HG03103 (cell line): Measurements from ENCODE around the gene TAF3.

Source experiments
- ATAC-seq: cut with Tn5 transposase; IDR thresholded peaks from one replicate; pipeline ENCODE4 v1.9.1; 2021; ENCODE audit warnings: low read depth; ENCODE audit not compliant: unreplicated experiment

TAF3 gene

DNA sequence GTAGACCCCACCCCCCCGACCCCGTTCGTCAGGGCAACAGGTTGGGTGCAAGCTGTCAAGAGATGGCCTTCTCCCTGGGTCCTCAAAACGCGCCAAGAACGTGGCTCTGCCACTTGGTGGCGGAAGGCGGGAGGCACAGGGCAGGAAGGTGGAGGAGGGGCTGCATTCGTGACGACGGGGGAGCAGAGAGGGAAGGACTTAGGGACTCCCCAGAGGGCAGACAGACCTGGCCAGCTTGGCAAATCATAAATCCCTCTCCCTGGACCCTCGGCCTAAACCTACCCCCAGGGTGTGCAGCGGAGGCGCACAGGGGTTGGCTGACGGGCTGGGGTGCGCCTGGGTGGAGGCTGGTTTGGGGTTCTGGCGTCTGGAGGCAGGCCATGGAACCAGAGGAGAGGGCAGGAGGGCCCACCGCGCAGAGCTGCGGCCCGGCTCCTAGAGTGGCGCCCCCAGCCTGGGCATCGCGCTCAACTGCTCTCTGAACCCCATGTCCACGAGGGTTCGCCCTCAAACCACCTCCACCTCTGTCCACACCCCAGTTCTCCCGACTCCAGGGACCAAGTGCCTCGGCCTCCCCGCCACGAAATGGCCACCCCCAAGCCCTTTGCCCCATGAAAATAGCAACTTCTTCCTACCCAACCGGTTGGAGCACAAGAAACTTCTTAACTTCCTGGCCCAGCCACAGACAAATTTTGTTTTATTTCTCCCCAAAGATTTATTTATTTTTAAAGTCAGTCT lies 225.4 kb downstream of the TAF3 start:
- ATAC-seq: no peak

DNA sequence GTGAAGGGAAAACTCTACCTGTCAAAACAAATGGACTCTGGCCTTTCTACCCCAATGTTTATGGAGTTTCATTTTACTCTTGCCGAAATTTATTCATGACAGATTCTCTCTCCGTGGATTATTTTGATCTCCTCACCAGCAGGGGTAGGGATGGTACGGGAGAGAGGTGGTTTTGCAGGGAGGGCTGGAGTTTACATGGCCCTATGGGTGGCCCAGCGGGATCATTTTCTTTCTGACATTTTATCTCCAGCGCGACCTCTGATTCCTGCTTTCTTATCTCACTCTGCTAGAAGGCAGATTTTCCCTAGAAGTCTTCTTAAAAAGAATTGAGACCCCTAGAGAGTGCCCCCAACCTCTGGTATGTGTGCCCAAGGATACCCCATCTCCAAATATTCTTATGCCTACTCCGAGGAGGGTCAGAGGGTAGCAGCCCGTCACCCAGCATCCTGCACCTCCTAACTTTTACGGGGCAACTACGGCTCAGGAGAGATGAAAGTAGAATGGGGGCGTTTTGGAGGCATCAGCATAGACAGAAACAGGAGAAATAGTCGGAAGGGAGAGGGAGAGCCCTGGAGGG lies 226.1 kb downstream of the TAF3 start:
- no peak for ATAC-seq

DNA sequence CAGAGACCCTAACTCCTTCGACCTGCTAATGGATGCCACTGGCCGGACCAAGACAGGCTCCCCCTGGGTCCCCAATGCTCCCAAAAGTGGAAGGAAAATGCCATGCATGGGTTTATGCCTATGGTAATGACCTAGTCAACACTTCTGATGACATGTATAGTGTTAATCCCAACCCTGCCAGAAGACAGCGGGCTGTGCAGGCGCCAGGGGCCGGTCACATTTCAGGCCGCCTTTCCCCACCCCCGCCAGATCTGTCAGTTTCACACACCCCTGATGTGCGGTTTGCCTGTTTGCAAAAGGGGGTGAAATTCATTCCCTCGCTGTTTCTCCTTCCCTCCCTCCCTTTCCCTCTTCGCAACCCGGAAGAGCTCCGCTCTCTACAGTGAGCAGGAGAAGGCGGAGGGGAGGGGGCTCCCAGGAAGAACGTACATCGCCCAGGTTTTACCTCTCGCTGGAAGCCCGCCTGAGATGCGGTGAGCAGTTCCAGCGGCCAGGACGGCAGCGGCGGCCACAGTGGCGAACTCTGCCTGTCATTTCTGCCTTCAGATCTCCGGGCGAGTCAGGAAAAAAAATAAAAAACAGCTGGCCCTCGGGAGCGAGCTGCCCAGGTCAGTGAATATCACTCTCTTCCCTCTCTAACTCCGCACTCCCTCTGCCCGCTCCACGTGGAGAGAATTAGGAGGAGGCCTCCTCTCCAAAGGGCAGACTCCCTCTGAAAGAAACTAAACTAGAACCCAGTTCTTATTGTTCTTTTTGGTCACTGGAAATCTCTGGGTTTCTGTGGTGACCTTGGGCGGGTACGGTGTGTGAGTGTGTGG lies 226.8 kb downstream of the TAF3 start:
- ATAC-seq: no peak

DNA sequence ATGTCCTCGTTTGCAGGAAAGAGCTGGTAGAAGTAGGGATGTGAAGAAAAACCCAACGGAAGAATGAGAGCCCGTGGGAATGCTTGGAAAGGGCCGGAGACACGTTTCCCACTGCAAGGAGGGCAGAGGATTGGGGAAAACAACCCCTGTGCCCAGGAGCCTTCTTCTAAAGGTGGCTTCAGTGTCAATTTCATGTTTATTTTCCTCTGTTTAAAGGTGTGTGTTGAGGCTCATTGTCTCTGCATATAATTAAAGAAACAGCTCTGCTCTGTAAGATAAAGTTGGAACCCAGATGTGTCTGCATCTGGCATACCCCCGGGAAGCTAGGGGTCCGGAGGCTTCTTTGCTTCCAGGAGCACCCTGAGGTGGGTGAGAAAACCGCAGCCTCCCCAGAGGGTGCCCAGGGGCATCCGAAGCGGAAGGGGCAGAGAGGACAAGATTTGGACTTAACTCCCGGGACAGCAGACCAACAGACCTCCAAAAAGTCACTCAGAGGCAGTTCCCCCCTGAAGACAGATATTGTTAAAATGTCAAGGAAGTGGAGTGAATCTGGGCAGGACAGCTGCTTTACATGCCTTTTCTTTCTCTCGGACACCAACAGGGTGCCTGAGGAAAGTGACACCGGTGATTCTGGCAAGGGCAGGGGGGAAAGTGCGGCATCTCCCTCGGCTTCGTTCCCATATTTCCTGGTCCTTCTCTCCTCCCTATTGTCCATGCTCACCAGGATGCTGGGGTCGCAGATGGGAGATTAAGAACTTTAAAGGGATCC lies 227.6 kb downstream of the TAF3 start:
- ATAC-seq: no peak

DNA sequence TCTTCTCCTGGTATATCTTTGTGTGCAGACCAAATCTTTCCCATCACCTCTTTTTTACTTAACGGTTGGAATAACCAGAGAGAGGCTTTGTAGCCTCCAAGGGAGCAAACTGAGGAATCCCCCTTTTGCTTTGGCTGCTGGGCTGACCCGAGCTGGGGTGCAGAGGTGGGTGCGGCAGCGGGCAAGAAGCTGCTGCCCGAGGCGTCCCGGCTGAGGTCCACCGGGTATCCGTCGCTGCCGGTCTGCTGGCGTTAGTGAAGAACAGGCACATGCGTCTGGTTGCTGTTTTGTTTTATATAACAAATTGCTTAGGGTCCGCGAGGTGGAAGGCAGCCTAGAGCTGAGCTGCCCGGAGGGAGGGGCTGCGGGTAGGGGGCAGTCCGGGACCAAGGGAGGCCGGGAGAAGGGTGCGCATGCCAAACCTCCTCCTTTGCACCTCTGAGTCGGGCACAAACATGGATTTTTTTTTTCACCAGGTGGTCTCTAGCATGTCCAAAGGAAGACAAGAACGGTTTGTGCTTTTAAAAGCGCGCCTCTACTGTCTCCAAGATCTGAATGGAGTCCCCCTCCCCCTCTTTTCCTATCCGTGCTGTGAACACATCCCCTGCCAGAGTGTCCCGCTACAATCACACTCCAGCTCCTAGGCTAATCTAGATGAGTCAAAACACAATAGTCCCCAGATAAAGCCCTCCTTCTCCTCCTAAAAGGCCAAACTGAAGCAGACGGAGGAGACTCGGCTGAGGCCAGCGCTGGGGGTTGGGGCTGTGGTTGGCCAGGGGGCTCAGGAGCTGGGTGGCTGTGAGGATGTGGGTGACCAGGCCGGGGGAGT lies 229.4 kb downstream of the TAF3 start:
- ATAC-seq: no peak

DNA sequence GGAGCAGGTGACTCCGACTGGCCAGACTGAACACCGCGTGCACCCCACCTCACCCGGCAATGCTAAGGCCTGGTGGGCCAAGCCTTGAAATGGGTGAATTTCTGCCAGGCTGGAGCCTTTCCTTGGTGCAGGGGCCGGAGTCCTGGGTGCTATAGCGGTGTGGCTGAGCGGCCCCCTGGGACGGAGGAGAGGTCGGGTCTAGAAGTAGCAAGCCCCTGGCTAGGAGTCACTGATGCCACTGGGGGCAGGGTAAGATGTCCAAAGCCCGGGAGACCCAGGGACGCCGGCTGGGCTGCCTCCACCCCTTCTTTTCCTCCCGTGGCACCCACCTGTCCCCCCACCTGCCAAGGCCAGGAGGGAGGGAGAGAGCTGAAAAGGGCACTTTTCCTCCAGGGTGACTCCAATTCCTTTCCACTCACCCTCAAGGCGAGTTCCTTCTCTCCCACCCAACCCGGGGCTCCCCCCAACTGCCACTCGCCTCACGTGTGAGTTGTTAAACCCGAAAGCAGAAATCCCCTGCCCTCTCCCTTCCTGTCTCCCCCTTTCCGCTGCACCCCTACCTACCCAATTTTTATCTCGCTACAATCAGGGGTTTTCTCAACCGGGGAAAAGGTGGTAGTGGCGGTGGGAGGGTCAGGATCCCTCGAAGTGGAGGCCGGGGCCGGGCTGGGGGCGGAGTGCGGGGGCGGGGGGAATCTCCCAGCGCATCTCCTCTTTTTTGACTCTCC lies 230.1 kb downstream of the TAF3 start:
- ATAC-seq: no peak

DNA sequence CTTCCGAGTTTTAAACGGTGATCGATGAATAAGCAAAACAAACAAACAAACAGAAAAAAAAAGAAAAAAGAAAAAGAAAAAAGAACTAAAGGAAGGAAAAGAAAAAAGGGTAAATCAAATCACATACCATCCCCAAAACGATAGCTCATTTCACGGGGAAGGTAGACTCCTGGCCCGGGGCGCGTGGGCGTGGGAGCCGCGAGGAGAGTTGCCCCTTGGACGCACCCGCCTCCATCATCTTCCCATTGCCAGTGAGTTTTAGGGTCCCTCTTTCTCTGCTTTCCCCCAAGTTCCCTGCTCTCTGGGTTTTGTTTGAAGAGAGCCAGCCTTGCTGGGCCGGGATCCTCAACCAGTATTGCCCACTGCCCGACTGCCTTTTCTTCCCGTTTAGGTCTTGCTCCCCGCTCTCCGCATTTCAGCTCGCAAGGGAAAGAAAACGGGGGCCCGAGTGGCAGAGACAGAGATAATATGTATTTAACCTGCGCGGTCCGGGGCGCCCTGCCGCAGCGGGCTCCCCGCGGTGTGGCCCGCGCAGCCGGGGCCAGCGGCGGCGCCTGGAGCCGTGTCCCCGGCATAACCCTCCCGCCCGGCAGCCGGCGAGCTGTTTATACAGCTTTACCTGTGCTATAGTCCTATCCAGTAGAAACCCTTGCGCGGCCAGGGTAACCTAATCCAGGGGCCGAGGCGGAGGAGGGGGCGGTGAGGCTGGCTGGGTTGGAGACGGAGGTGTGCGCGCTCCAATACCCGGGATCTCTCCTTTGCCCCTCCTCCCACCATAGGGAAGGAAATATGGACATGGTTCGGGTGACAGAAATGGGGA lies 230.9 kb downstream of the TAF3 start:
- no peak for ATAC-seq

DNA sequence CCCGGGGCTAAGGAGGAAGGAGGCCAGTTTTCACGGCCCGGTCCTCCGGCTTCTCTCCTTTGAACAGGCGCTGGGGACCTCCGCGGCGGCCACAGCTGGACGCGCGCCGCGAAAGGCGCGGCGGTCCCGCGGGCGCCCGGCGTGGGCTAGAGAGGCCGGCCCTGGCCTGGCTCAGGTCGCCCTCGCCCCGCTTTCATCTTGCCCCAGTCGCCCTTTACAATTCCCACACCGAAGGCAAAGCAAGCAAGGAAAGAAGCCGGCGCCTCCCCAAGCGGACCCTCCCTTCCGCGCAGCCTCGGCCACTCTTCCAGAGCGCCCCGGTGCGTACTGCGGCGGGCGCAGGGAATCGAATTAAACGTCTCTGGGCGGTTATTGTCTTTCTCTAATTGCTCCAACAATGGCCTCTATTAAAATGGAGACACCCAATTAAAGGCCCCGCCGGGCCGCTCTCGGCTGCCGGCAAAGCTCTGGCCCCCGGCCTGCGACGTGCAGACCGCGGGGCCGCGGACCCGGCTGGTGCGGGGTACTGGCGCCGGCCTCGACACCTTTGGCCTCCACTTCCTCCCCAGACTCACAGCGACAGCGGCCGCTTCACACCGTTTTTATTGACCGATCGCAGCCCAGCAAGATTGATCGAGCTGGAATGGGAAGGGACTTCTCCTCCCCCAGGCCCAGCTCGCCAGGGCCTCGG lies 231.7 kb downstream of the TAF3 start:
- no peak for ATAC-seq

DNA sequence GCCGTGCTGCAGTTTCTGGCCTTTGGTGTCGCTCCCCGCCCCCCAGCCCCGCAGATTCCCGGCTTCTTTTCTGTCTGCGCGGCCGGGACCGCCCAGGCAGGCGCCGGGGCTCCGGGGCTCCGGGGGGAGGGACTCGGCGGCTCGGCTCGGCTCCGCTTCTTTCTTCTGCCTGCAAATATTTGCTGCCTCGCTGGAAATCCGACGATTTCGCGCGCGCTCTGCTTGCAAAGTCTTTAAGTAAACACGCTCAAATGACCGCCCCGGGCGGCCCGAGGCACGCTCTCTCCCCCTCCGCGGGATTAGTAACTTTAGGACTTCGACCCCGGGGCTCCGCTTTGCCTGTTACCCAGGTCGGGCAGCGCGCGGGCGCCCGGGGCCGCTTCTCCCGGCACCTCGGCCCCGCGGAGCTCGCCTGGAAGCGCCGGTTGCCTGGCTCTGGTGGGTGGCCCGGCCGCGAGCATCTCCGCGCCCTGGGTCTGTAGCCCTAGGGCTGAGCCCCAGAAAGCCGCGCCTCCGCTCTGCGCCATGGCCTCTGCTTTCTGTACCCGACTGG lies 232.3 kb downstream of the TAF3 start:
- ATAC-seq: no peak

DNA sequence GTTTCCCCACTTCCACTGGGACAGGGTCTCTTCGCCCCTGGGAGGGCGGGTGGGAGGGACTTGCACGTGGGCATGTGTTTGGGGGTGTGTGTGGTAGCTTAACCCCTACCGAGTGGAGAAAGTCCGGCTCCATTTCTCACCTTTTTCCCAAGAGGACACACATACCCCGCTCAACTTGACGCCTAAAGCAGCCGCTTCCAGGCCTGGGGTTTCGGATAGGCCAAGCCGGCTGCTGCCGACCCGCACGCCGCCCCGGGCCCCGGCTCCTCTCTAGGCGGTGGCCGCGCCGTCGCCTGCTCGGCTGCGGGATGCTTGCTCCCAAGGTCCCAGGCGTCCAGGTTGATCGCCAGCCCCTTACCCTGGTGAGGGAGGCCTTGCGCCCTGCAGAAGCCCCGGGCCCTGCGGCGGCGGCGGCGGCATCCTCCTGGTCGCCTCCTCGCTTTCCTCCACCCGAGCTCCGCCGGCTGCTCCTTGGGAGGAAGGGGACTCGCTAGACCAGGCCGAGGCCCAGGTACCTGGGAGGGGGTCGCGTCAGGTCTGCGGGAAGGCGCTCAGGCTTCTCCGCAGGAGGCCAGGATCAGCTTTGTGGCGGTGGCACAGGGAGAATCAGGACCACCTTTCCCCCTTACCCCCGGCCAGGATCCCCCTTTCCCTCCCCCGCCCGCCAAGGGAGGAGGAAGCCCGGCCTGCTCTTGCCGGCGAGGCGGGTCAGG lies 233.0 kb downstream of the TAF3 start:
- no peak for ATAC-seq

DNA sequence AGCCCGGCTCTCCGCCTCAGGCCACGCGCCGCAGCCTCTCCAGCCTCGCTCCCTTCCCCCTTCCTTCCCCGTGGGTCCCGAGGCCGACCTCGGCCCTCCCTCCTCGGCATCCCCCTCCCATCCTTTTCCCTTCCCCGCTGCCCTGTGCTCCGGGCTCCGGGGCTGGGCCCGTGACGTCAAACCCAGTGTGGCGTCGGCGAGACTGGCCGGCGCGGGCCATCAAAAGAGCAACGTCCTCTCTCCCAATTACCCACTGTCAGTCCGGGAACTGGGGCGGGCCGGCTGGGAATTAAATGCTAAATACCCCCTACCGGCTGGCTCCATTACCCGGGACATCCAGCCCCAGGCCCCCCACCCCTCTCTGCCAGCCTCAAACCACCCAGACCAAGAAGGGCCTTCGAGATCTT lies 233.5 kb downstream of the TAF3 start:
- ATAC-seq: no peak

DNA sequence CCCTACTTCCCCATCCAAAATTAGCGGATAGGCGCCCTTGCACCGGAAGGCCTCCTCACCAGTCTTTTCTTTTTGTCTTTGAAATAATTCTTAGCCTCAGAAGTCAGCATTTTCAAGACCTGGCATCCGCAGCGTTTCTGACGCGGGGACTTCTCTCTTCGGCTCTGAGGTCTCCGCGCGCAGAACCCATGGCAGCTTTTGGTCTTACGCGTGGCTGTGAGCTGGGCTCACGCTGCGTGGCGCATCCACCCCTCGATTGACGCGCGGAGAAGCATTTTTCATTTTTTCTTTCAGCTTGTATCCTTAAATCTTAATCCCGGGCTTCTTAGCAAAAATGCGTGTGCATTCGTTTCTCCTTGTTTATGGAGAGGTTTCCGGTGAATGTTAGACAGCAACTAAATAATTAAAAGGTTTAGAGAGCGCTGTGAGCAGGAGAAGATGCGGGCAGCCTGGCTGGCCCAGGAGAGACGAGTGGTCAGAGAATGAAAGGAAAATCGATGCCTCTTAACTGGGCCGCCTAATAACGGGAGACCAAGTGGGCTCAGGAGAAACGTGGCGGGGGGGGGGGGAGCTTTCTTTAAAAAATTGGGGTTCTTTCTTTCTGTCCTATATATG lies 234.1 kb downstream of the TAF3 start:
- no peak for ATAC-seq

DNA sequence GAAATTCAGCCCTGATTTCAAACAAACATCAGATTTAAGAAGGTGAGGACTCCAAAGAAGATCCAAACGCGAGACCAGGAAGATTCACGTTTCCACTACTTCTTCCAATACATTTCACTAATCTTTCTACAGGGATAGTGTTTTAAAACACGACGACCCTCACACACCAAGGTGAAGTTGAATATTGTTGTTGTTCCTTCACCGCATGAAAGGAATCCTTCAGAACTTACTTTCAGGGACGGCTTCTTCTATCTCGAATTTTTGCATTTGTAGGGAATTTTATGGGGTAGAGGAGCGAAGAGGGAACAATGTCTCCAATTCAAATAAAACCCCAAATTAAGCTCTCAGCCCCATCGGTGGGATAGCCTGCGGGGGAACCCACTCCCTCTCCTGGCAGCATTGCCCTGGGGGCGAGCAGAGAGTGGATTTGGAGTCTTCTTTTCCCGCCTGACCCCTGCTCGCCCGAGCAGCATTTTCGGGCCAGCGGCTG lies 234.7 kb downstream of the TAF3 start:
- no peak for ATAC-seq

DNA sequence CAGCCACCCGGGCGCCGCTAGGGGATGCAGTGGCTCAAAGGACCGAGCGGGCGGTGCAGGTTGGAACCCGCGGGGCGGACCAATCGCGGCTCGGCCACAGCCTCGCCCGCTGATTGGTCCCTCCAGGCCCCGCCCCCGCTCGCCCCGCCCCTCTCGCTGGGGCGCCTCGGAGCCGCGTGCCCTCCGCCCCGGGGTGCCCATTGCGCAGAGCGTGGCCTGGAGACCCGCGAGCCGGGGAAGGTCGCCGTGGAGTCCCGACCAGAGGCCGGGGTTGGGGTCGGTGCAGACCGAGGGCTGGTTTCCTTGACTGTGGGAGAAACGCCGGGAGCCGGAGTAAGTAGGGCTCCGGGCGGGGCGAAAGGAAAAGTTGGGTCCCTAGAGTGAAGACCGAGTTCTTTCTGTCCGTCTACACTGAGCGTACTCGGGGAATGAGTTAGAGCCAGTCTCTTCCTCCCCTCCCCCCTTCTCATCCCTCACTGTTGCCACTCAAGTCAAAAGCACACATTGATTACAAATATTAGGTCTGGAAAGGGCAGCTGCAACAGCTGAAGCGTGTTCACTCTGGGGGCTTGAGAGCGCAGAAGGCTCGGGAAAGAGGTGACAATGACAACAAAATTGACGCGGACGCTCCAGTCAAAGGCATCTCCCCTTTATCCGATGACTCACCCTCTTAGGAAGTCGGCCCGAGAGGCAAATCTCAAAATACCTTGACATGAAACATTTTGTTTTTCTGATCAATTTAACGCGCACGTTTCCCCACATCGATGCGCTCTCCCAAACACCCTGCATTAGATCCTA lies 235.3 kb downstream of the TAF3 start:
- ATAC-seq: peak; percentile 64

DNA sequence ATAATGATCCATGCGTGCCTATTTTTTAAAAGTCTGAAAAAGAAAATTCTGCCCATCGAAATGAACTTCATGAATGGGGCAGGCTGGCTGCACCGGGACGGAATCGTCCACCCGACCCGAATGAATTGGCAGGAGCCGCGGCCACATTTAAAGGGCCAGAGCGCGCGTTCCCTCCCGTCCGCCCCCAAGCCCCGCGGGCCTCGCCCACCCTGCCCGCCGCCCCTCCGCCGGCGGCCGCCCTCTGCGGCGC lies 235.9 kb downstream of the TAF3 start:
- ATAC-seq: peak; percentile 1
